DMS 273 (cell line): ENCODE measurements around the gene GNB3.

Experiments
- DNase-seq: peaks from one replicate; lab custom pipeline; 2025; ENCODE audit not compliant: unreplicated experiment; lab: John Stamatoyannopoulos, UW

GNB3 gene

GRCh38 chr12:6823182-6824084 lies 17.3 kb upstream of the GNB3 start:
- DNase-seq = no peak

DNA sequence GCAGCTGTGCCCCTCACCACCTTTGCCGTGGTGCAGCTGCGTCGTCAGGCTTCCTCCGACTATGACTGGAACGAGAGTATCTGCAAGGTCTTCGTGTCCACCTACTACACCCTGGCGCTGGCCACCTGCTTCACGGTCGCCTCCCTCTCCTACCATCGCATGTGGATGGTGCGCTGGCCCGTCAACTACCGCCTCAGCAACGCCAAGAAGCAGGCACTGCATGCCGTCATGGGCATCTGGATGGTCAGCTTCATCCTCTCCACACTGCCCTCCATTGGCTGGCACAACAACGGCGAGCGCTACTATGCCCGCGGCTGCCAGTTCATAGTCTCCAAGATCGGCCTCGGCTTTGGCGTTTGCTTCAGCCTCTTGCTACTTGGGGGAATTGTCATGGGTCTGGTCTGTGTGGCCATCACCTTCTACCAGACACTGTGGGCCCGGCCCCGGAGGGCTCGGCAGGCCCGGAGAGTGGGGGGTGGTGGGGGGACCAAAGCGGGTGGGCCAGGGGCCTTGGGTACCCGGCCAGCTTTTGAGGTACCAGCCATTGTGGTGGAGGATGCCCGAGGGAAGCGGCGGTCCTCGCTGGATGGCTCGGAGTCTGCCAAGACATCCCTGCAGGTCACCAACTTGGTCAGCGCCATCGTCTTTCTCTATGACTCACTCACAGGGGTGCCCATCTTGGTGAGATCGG lies 16.5 kb upstream of the GNB3 start:
- DNase-seq = no peak

DNA sequence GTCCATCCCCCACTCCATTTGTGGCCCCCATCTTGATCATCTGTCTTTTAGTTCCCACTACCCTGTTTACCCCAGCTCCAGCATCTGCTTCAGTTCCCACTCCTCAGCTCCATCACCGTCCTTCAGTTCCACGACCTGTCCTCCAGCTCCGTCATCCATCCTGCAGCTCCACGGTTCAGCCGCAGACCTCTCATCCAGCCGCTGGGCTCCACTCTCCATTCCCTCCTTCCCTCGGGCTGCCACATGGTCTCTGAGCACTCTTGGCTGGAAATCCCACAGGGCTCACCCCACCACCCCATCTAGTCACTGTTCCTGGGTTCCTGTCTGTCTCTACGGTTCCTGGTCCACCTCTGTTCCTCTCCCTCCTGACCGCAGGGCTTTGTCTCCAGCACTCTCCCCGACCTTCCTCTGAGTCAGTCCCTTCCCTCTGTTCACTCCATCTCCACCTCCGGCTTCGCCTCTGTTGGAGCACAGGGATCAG lies 15.8 kb upstream of the GNB3 start:
- DNase-seq = peak; percentile 50

- DNase-seq = peak; percentile 87
Observed at GRCh38 chr12:6825398-6826124, 15.2 kb upstream of the GNB3 start.

GRCh38 chr12:6826125-6826733 lies 14.5 kb upstream of the GNB3 start:
- no peak for DNase-seq

DNA sequence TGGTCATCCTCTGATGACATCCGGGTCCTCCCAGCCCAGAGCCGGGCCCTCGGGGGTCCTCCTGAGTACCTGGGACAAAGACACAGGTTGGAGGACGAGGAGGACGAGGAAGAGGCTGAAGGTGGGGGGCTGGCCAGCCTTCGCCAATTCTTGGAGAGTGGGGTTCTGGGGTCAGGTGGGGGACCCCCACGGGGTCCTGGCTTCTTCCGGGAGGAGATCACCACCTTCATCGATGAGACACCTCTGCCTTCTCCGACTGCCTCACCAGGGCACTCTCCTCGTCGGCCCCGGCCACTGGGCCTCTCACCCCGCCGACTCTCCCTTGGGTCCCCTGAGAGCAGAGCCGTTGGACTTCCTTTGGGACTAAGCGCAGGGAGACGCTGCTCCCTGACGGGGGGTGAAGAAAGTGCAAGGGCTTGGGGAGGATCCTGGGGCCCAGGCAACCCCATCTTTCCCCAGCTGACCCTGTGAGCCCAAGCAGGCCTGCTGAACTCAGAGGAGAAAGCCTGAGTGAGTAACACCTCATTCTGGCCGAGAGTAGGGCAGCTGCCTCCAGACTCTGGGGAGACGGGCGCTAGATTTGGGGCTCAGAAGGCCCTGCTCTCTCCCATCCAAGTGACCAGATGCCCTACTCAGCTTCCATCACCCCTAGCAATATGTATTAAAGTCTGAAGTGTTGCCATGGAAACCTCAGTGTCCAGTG lies 13.8 kb upstream of the GNB3 start:
- DNase-seq = no peak

GRCh38 chr12:6827437-6827911 lies 13.3 kb upstream of the GNB3 start:
- DNase-seq = peak; percentile 88

DNA sequence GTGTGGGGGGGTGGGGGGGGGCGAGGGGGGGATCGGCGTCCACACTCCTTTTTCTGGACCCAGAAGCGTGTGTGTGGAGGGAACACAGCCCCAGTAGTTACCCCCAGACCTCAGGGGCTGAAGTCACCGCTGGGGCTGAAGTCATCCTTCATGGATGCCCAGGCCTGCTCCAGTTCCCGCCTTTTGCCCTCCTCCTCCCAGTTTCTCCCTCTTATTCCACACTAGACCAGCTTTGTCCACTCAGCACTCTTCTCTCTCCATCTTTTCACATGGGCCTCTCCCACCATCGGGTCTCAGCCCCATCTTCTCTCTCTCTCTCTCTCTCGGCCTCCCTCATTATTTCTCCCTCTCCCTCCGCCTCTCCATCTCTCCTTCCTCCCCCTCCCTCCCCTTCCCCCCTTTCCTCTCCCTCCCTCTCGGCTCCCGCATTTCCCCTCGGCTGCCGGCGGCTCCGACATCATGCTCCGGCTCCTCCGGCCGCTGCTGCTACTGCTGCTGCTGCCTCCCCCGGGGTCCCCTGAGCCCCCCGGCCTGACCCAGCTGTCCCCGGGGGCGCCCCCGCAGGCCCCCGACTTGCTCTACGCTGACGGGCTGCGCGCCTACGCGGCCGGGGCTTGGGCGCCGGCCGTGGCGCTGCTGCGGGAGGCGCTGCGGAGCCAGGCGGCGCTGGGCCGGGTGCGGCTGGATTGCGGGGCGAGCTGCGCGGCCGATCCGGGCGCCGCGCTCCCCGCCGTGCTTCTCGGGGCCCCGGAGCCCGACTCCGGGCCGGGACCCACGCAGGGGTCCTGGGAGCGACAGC lies 12.5 kb upstream of the GNB3 start, which contains the start of gene P3H3:
Gene P3H3, plus strand, starts transcription at position 426 of the 799 bp plus-strand sequence. Its CDS starts 34 bp downstream, at position 460.
- peak; percentile 71 for DNase-seq

GRCh38 chr12:6828781-6829535 lies 11.8 kb upstream of the GNB3 start:
- DNase-seq = peak; percentile 54

DNA sequence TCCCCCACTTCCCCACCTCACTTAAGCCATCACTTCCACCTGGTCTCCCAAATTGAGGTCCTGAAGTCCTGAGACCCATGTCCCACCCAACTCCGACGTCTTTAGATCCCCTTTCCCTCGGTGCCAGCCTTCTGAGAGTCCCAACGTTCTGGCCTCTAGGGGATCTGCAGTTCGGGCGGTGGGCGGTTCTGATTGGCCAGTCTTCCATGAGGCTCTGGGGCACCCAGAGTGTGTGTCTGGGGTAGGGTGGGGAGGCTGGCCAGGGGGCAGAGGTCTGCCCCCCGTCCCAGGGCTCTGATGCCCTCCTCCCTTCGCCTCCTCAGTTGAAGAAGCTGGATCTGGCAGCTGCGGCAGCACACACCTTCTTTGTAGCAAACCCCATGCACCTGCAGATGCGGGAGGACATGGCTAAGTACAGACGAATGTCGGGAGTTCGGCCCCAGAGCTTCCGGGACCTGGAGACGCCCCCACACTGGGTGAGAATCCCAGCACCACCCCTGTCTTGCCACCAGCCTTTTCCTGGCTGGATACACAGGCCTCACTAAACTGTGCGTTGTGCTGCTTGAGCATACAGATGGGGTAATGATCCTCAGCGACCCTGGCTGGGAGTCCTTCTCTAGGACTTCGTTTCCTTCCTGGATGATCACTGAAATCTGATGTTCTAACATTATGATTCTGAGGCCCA lies 11.0 kb upstream of the GNB3 start:
- DNase-seq = peak; percentile 54

GRCh38 chr12:6830286-6830890 lies 10.3 kb upstream of the GNB3 start:
- DNase-seq = no peak

- no peak for DNase-seq
Observed at GRCh38 chr12:6830999-6831398, 9.7 kb upstream of the GNB3 start.

GRCh38 chr12:6831450-6831995 lies 9.2 kb upstream of the GNB3 start:
- no peak for DNase-seq

- no peak for DNase-seq
Observed at GRCh38 chr12:6832125-6832524, 8.6 kb upstream of the GNB3 start.

- no peak for DNase-seq
Observed at GRCh38 chr12:6833189-6833890, 7.4 kb upstream of the GNB3 start.

DNA sequence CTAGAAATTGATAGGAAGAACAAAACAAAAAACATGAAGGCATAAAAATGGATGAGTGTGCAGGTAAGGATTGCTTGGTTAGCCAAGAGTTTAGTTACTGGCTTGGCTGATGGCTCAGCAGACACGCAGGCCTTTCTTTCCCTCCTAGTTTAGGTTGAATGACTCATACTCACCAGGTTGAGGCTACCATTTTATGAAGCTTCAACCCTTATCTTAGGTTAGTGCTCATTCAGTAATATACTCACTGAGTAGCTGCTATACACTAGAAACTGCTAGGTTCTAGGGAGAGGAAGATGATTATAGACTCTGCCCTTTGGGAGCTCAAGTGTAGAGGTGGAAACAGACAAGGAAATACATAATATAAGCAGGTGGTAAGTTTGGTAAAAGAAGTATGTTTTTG lies 6.5 kb upstream of the GNB3 start:
- no peak for DNase-seq

DNA sequence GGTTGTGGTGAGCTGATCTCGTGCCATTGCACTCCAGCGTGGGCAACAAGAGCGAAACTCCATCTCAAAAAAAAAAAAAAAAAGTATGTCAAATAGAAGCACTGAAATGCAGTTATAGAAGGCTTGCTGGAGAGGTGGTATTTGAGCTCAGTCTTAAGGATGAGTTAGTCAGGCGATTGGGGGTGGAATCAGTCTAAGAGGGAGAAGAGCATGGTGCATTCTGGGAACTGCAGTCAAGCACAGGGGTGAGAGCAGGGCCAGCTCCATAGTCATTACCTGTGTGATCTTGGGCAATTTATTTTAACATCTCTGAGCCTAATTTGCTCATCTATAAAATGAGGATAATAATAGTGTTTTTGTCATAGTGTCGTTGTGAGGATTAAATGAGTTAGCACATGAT lies 5.9 kb upstream of the GNB3 start:
- DNase-seq = no peak
